Hematopoietic multipotent progenitor cell treated with erythropoietin and hydrocortisone succinate and interleukin-3 and kit ligand, for 17 days (in vitro differentiated cells): ENCODE results near the gene ZNF740.
A peak's percentile ranks its signal among the peaks of the same experiment; 100 is the strongest.
"Not testable (repeated sequence)": the region's sequence is repeated elsewhere in the genome, so short reads cannot be mapped to it uniquely, and the experiment has no call there.

ENCODE experiments used
- DNase-seq: peaks from one replicate; pipeline ENCODE4 v3.0.0-alpha.2; 2015; ENCODE audit warnings: low spot score

The ZNF740 gene

DNA sequence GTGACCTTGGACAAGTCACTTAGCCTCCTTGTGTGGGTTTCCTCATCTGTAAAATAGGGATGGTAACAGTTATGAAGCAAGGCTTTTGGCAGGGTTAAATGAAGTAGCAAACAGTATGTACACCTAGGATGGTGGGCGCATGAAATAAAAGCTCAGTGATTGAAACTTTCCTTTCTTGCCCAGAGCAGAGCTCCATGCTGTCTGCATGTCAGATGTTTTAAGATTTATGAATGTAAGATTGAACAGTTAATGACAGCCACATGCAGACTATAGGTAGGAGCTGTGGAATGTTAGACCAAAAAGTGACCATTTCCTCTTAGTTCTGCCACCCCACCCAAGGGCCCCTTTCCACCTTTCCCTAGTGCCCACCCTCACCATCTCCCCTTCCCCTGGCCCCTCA lies 14.5 kb downstream of the ZNF740 start:
- no peak for DNase-seq

DNA sequence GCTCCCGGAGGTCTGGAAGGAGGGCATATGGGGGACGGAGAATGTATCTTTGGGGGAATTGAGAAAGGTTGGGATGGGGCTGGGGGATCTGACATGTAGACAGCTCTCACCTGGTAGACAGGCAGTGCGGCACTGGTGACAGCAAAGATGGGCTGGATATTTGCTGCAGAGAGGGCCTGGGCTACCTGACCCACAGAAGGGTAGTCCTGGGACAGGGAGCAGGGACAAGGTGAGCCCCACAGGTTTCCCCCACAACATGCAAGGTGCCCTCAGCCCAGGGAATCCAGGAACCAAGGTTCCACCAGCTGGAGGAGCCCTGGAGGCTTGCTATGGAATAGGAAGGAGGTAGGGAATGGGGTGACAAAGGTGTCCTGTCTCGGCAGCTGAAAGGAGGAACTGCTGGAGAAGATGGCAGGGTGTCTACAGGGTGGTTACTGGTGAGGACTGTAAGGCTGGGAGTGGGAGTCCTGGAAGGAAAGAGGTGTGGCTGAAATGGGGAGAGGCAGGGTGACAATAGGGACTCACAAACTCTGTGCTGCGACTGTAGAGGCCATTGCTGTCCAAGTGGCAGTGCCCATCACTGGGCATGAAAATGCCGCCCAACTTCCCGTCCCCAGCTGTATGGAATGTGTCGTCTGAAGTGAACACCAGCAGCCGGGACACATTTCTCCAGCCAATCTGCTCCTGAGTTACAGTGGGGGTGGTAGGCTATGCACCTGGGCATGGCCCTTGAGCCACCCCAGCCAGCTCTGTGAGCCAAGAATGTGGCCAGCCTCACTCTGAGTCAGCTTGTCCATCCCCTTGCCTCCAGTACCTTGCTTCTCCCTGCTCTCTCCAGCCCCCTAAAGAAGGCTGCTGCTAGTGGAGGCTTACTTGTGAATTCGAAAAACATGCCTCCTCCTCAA lies 15.2 kb downstream of the ZNF740 start:
- DNase-seq = no peak

DNA sequence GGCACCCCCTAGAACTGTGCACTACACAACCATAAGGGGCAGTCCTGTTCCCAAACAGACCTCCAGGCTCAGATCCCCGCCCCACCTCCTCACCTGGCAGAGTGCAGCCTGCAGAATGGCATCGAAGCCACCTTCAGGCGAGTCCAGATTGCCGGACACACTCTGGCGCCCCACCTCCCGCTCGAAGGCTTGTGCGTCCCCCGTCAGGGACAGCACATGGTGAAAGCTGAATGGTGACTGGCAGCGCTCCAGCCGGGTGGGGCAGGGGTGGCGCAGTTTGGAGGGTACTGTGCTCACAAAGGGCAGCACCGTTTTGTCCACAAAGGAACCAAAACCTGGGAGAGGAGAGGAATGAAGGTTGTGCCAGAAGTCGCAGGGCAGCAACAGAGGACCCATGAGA lies 16.0 kb downstream of the ZNF740 start:
- no peak for DNase-seq

DNA sequence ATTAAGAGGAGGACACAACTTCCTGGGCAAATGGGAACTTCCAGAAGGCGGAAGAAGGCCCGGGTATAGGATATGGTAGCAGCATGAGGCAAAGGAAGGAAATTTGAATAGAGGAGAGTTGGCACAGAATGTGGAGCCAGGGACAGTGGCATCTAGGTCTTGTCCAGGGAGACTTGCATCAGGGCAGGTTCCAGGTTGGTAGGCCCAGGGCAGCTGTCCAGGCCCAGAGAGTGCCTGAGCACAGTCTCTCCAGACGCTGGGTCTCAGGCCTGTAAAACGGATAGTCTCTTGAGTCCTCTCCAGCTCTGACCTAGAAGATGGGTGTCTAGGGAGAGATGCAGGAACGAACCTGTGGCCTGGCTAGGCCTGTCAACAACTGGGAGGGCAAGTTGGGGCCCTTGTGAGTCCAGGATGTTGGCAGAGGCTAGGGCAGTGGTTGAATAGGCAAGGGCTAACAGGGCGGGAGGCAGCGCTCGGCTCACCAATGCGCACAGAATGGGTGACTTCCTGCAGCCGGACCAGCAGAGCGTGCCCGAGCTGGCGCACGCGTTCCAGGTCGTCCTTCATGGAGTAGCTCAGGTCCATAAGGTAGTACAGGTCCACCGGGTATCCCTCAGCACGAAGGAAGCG lies 16.6 kb downstream of the ZNF740 start:
- no peak for DNase-seq

DNA sequence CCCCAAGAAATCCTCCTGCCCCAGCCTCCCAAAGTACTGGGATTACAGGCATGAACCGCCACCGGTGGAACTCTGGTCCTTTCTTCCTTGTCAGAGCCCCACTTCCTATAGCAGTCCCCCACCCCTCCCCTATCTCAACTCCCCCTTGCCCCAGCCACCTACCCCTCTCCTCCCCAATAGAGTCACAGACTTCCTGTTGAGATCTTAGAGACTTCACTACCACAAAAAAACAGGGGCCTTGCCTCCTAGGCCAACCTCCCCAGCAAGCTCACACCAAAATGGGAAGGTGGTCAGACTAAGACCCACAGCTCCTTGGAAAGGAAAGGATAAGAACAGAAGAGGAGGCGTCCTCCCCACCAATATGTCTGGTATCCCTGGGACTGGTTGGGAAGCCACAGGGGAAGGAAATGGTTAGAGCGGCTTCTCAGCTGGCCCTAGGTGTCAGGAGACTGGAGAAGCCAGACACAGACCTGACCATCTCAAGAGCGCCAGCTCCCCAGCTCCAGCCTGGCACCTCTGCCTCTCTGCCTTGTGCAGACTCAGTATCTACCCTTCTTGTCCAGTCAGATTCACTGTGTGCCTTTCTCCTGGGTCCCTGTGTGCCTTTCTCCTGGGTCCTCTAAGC lies 18.1 kb downstream of the ZNF740 start:
- DNase-seq = no peak

- DNase-seq = no peak
These were observed 19.2 kb downstream of the ZNF740 start for GRCh38 chr12:53199700-53200099.

DNA sequence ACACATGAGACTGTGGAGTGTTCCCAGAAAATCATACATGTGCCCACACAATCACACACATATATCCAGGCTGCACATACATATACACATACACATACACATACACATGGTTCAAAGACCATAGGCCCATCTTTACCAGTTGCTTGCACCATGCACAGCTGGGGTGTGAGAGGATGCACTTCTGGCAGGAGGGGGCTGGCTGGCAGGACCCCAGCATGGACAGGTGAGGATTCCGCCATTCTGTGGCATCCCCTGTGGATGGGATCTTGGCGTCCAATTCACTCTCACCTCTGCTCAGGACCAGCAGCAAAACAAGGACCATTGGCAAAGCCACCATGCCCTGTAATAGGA lies 19.6 kb downstream of the ZNF740 start:
- no peak for DNase-seq

GRCh38 chr12:53200458-53201176 lies 20.1 kb downstream of the ZNF740 start:
- DNase-seq = no peak

- no peak for DNase-seq
These were observed 20.6 kb downstream of the ZNF740 start for GRCh38 chr12:53201177-53201541.

DNA sequence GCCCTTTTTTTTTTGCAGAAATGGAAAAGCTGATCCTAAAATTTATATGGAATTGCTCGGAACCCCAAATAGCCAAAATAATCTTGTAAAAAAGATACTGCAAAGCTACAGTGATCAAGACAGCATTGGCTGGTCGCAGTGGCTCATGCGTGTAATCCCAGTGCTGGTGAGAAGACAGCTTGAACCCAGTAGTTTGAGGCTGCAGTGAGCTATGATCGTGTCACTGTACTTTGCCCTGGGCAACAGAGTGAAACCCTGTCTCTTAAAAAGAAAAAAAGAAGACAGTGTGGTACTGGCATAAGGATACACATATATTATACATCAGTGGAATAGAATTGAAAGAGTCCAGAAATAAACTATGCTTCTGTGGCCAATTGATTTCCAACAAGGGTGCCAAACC lies 21.1 kb downstream of the ZNF740 start:
- no peak for DNase-seq

DNA sequence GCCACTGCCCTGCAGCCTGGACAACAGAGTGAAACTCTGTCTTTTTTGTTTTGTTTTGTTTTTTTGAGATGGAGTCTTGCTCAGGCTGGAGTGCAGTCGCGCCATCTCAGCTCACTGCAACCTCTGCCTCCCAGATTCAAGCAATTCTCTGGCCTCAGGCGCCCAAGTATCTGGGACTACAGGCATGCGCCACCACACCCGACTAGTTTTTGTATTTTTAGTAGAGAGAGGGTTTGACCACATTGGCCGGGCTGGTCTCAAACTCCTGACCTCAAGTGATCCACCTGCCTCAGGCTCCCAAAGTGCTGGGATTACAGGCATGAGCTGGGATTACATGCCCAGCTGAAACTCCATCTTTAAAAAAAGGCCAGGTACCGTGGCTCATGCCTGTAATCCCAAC lies 21.8 kb downstream of the ZNF740 start:
- not testable (repeated sequence) for DNase-seq

GRCh38 chr12:53204351-53204750 lies 23.8 kb downstream of the ZNF740 start:
- DNase-seq = no peak

DNA sequence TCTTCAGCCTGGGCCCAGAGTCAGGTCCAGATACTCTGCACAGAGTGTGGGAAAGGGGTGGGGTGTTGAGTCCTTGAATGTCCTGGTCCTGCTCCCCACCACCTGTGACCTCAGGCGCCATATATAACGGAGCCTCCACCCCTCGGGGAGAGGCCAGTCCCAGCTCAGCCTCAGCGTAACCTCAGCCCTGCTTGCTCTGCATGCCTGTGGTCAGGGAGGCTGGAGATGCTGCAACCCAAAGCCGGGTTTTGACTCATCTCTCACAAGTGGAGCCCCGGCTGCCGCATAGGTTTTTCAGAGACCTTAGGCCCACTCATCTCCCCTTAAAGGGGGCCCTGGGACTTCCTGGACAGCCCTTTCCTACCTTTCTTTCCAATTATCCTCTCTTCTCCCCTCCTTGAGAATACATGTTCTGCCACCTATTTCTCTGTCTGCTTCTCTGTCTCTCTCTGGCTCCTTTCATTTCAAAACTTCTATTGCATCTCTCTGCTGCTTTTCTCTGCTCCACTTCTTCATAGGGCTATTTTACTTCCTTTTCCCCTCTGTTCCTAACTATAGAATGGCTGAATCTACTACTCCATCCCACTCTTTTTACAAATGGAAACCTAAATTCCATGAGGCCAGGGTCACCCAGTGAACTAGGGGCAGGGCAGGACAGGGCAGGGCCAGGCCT lies 25.4 kb downstream of the ZNF740 start:
- DNase-seq = no peak

DNA sequence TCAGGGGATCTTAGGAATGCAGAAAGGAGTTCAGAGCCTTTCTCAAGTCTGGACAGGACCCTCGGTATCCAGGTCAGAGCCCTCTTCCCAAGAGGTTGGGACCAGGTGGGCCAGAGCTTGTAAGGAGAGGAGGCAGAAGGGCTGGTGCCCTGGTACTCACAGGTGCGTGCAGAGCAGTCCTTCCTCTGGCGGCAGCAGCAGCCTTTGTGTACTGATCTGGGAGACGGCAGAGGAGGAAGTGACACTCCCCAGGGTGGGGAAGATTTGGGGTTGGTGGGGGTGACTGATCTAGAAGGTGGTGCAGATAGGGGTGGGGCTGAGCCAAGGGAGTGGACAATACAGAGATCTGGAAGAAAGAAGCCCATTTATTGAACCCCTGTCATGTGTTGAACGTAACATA lies 26.5 kb downstream of the ZNF740 start, which contains the start of gene ITGB7:
TSS of gene ITGB7 (minus strand) at position 210 of the 400 bp plus-strand sequence. CDS start 6,808 bp downstream, outside the sequence.
- no peak for DNase-seq

DNA sequence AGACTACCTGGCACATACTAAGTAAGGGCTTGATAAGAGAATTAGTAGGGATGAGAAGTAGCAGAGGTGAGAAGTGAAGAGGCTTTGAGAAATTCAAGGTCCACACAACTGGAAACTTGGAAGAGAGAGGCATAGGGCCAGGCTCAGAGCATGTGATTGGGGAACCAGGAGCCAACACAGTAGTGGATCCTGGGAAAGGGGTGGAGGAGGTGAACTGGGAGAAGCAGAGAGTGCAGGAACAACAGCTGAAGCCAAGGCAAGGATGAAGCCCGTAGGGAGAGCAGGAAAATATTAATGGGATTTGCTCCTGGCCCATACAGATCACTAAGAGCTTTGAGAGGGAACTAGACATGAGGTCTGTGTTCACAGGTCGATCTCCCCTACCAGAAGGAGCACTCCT lies 27.9 kb downstream of the ZNF740 start:
- no peak for DNase-seq

DNA sequence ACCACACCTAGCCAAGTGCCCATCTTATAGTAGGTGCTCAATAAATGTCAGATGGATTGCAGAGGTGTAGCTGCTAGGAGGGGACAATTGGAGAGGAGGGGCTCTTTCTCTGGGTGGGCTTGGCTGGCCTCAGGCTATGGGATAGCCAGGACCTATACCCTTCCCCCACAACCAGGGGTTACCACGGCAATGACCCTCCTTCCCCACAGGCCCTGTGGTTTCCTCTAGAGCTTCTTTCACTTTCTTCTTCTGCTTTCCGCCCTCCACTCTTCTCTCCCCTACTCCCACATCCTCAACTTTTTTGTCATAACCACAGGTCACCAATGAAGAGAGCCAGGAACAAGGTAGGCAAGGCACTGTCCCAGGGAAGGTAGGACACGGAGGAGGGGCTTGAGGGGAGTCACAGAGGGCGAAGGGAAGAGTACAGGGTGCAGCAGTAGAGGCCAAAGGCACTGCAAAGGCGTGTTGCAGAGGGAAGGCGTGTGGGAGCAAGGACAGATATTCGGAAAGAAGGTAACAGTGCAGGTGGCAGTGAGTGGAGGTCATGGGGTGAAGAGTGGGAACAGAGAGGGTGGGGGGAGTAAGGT lies 28.4 kb downstream of the ZNF740 start:
- DNase-seq = no peak

DNA sequence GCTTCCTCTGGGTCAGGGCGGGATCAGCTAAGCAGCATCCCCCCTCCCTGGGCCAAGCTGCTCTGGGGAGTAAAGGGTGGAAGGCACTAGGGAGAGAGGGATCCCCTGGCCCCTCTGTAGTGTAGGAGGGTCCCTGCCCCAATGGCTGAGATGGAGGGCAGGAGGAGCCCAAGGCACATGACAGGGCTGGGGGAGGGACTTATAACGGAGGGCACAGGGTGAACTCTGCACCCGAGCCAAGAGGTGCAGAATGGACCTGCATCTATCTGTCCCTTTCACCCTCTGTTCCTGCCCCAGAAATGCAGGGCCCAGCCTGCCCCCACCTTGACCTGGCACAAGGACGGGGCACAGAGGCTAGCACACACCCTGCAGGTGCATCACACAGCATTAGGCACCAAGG lies 30.3 kb downstream of the ZNF740 start:
- no peak for DNase-seq

- DNase-seq = no peak
These were observed 31.2 kb downstream of the ZNF740 start for GRCh38 chr12:53211476-53212381.

DNA sequence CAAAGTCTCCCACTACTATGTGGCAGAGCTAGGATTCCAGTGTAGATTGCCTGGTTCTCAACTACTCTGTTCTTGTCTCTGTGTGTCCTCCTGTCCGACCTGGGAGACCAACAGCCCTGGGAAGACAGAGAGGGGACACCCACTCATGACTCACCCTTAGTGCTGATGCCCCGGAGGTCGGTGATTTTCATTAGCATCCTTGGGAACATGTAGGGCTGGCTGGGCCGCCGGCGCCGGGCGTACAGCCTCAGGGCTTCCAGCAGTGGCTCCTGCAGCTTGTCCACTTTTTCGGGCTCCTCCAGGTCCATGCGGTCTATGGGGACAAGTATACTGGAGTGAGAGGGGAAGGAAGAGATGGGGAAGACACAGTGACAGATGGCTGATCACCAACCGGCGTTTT lies 32.4 kb downstream of the ZNF740 start:
- no peak for DNase-seq

GRCh38 chr12:53213348-53213747 lies 32.8 kb downstream of the ZNF740 start:
- DNase-seq = peak; percentile 78
